ENCODE data around the gene FBXO21. TPM values are rescaled to one million over a fixed set of nuclear protein-coding genes. Genes with fewer than 3 reads are reported as not detected.

Gene FBXO21
- total RNA-seq, 4 donors from 2014 or later: 80.2 to 95.8 (median 81.9) TPM

DNA sequence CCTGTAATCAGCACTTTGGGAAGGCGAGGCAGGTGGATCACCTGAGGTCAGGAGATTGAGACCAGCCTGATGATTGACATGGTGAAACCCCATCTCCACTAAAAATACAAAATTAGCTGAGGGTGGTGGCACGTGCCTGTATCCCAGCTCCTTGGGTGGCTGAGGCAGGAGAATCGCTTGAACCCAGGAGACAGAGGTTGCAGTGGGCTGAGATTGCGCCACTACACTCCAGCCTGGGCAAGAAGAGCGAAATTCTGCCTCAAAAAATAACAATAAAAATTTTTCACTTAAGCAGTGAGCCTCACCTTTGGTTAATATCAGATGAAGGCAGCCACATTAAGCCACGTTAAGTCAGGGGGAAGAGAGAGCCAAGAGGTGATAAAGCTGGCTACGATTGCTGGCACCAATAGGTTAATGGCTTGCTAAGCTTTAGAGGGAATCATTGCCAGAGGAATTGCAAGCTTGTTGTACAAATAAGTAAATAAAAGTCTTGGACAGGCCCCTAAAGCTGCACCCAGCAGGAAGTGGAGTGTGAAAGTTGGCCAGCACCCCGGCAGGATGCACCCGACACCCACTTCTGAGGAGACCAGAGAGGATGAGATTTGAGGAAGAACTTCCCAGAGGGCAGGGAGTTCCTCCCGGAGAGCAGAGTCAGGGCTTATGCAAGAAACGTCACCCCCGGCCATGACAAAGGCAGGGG lies 49.7 kb downstream of the FBXO21 start:
- Histone ChIP-seq H3K27ac (no peak overlapping the region), H3K4me1 (peaks cover 0 to 11% (median 0%) of the 10 kb centered on the region in 3 donors), H3K9me3 (no peaks in the 10 kb centered on the region), H3K4me3 (no peak overlapping the region), H3K27me3 (no peaks in the 10 kb centered on the region), H3K36me3 (peaks cover 0 to 33% of the 10 kb centered on the region in 2 donors)
- TF ChIP-seq POLR2A (IDR thresholded peaks at IDR 0.05) (no peak), CTCF (IDR thresholded peaks at IDR 0.05) (no peak), EP300 (IDR thresholded peaks at IDR 0.05) (no peak), POLR2AphosphoS5 (IDR thresholded peaks at IDR 0.05) (no peak)
- 46% methylated on average over 8 of the region's 12 CpGs for WGBS, 2 donors (ENCODE audit: low coverage in 1 of 2)
- no peak for ATAC-seq

GRCh38 chr12:117139025-117139717 lies 51.1 kb downstream of the FBXO21 start:
- Histone ChIP-seq H3K27ac (no peak overlapping the region), H3K4me1 (peaks cover 0 to 11% (median 0%) of the 10 kb centered on the region in 3 donors), H3K9me3 (no peaks in the 10 kb centered on the region), H3K4me3 (no peak overlapping the region), H3K27me3 (no peaks in the 10 kb centered on the region), H3K36me3 (peaks cover 0 to 20% of the 10 kb centered on the region in 2 donors)
- ATAC-seq: no peak
- TF ChIP-seq POLR2A (IDR thresholded peaks at IDR 0.05) (no peak), EP300 (IDR thresholded peaks at IDR 0.05) (no peak), CTCF (IDR thresholded peaks at IDR 0.05) (no peak), POLR2AphosphoS5 (IDR thresholded peaks at IDR 0.05) (no peak)
- WGBS, 2 donors (ENCODE audit: low coverage in 1 of 2): 67 to 91% methylated on average over 5 of the region's 5 CpGs

GRCh38 chr12:117134721-117135120 lies 55.5 kb downstream of the FBXO21 start:
- TF ChIP-seq POLR2AphosphoS5 (IDR thresholded peaks at IDR 0.05) (no peak), POLR2A (IDR thresholded peaks at IDR 0.05) (no peak), CTCF (IDR thresholded peaks at IDR 0.05) (no peak), EP300 (IDR thresholded peaks at IDR 0.05) (no peak)
- ATAC-seq: no peak
- 83 to 93% methylated on average over 2 of the region's 2 CpGs for WGBS, 2 donors (ENCODE audit: low coverage in 1 of 2)

GRCh38 chr12:117134059-117134458 lies 56.2 kb downstream of the FBXO21 start:
- H3K27me3 ChIP-seq: no peaks in the 10 kb centered on the region
- TF ChIP-seq EP300 (IDR thresholded peaks at IDR 0.05) (no peak), CTCF (IDR thresholded peaks at IDR 0.05) (no peak), POLR2AphosphoS5 (IDR thresholded peaks at IDR 0.05) (no peak), POLR2A (IDR thresholded peaks at IDR 0.05) (no peak)
- H3K9me3 ChIP-seq: no peaks in the 10 kb centered on the region
- H3K36me3 ChIP-seq: no peaks in the 10 kb centered on the region
- no peaks in the 10 kb centered on the region for H3K4me1 ChIP-seq
- 31 to 68% methylated on average over 9 of the region's 10 CpGs for WGBS, 2 donors (ENCODE audit: low coverage in 1 of 2)
- ATAC-seq: no peak
- H3K27ac ChIP-seq: no peak overlapping the region
- H3K4me3 ChIP-seq: no peak overlapping the region

More at GRCh38 chr12:117134721-117135120, 55.5 kb downstream of the FBXO21 start:
- no peaks in the 10 kb centered on the region for H3K4me1 ChIP-seq
- H3K4me3 ChIP-seq: no peak overlapping the region
- H3K27me3 ChIP-seq: no peaks in the 10 kb centered on the region
- no peaks in the 10 kb centered on the region for H3K9me3 ChIP-seq
- H3K36me3 ChIP-seq: no peaks in the 10 kb centered on the region
- H3K27ac ChIP-seq: no peak overlapping the region
